Measurements from ENCODE around the gene MESP2. TPM values are rescaled to one million over a fixed set of nuclear protein-coding genes. Genes with fewer than 3 reads are reported as not detected.

MESP2 gene
- total RNA-seq, 1 experiment from 2014 or later, result 0.26 TPM

GRCh38 chr15:89775815-89776214 is 317 bp upstream of the MESP2 start:
- POLR2A ChIA-PET (ENCODE audit: low non-redundant PET), result no interaction called here
- no peak for DNase-seq (ENCODE audit: low spot score)
- Histone ChIP-seq H3K27ac (ENCODE audit: low read depth, low read length, poor library complexity, severe bottlenecking) (no peak overlapping the region), H3K27me3 (replicated peaks; ENCODE audit: insufficient read depth, low read depth, low read length, poor library complexity) (no peaks in the 10 kb centered on the region), H3K36me3 (ENCODE audit: insufficient read depth, low read length, poor library complexity, severe bottlenecking) (no peaks in the 10 kb centered on the region), H3K4me3 (ENCODE audit: low read depth, low read length, poor library complexity, severe bottlenecking) (no peak overlapping the region), H3K9me3 (ENCODE audit: low read depth, low read length, poor library complexity, severe bottlenecking) (no peaks in the 10 kb centered on the region), H3K4me1 (ENCODE audit: insufficient read depth, low read length, poor library complexity, severe bottlenecking) (peaks cover 10% of the 10 kb centered on the region)
- no TSS peak for BruUV-seq (replicated peaks)
- intact Hi-C loops (cut with micrococcal nuclease; ENCODE audit: unreplicated experiment), result no loop called here
- CTCF ChIA-PET, result no interaction called here
- TF ChIP-seq CTCF (conservative IDR thresholded peaks at IDR 0.05; ENCODE audit: low read depth, low read length), result no peak
- no peak for TF ChIP-seq EZH2 (IDR thresholded peaks at IDR 0.05; ENCODE audit: borderline replicate concordance, low read depth, low read length, poor library complexity, severe bottlenecking)

GRCh38 chr15:89777073-89777751 is 1.1 kb downstream of the MESP2 start:
- Histone ChIP-seq H3K27ac (ENCODE audit: low read depth, low read length, poor library complexity, severe bottlenecking) (no peak overlapping the region), H3K27me3 (replicated peaks; ENCODE audit: insufficient read depth, low read depth, low read length, poor library complexity) (no peaks in the 10 kb centered on the region), H3K9me3 (ENCODE audit: low read depth, low read length, poor library complexity, severe bottlenecking) (no peaks in the 10 kb centered on the region), H3K36me3 (ENCODE audit: insufficient read depth, low read length, poor library complexity, severe bottlenecking) (no peaks in the 10 kb centered on the region), H3K4me1 (ENCODE audit: insufficient read depth, low read length, poor library complexity, severe bottlenecking) (peaks cover 10% of the 10 kb centered on the region), H3K4me3 (ENCODE audit: low read depth, low read length, poor library complexity, severe bottlenecking) (no peak overlapping the region)
- DNase-seq (ENCODE audit: low spot score), result no peak
- ChIA-PET CTCF (no interaction called here), POLR2A (ENCODE audit: low non-redundant PET) (no interaction called here)
- TF ChIP-seq CTCF (conservative IDR thresholded peaks at IDR 0.05; ENCODE audit: low read depth, low read length), result no peak
- no peak for TF ChIP-seq EZH2 (IDR thresholded peaks at IDR 0.05; ENCODE audit: borderline replicate concordance, low read depth, low read length, poor library complexity, severe bottlenecking)
- intact Hi-C loops (cut with micrococcal nuclease; ENCODE audit: unreplicated experiment), result no loop called here
- no TSS peak for BruUV-seq (replicated peaks)

- CTCF ChIA-PET, result no interaction called here
- no peak for DNase-seq (ENCODE audit: low spot score)
- H3K27me3 ChIP-seq (replicated peaks; ENCODE audit: insufficient read depth, low read depth, low read length, poor library complexity), result no peaks in the 10 kb centered on the region
- H3K36me3 ChIP-seq (ENCODE audit: insufficient read depth, low read length, poor library complexity, severe bottlenecking), result no peaks in the 10 kb centered on the region
- no peaks in the 10 kb centered on the region for H3K9me3 ChIP-seq (ENCODE audit: low read depth, low read length, poor library complexity, severe bottlenecking)
- POLR2A ChIA-PET (ENCODE audit: low non-redundant PET), result no interaction called here
- TF ChIP-seq EZH2 (IDR thresholded peaks at IDR 0.05; ENCODE audit: borderline replicate concordance, low read depth, low read length, poor library complexity, severe bottlenecking) (no peak), CTCF (conservative IDR thresholded peaks at IDR 0.05; ENCODE audit: low read depth, low read length) (no peak)
- intact Hi-C loops (cut with micrococcal nuclease; ENCODE audit: unreplicated experiment), result no loop called here
- H3K4me1 ChIP-seq (ENCODE audit: insufficient read depth, low read length, poor library complexity, severe bottlenecking), result peaks cover 10% of the 10 kb centered on the region
- no peak overlapping the region for H3K4me3 ChIP-seq (ENCODE audit: low read depth, low read length, poor library complexity, severe bottlenecking)
- no peak overlapping the region for H3K27ac ChIP-seq (ENCODE audit: low read depth, low read length, poor library complexity, severe bottlenecking)
- no TSS peak for BruUV-seq (replicated peaks)
These were observed 1.7 kb downstream of the MESP2 start for GRCh38 chr15:89777782-89778380.

Data from A673 (cell line).